ENCODE results near the gene LSR.

- TF ChIP-seq CTCF (optimal IDR thresholded peaks at IDR 0.05 in 1 of 3, IDR thresholded peaks at IDR 0.05 in 1 of 3, conservative IDR thresholded peaks at IDR 0.05 in 1 of 3; ENCODE audit: extremely low read depth in 1 of 3, insufficient read depth in 2 of 3, low read length in 3 of 3) (no peak), EZH2 (IDR thresholded peaks at IDR 0.05; ENCODE audit: low read length) (no peak)
Observed at GRCh38 chr19:35202722-35203688, 45.8 kb upstream of the LSR start.
